Skeletal muscle cell (primary cell): ENCODE measurements around the gene MIA3.
"Not testable (repeated sequence)": the region's sequence is repeated elsewhere in the genome, so short reads cannot be mapped to it uniquely, and the experiment has no call there.

ENCODE experiments used
- DNase-seq: peaks from one replicate; pipeline ENCODE4 v3.0.0-alpha.2; 2010; ENCODE audit warnings: low read depth
- H3K4me3 ChIP-seq: 2 replicates; pipeline ENCODE4 v1.5.1; 2011; ENCODE audit warnings: low read depth, mild to moderate bottlenecking, control low read depth, low read length, moderate library complexity

Gene MIA3

GRCh38 chr1:222653178-222653827 is 35.4 kb downstream of the MIA3 start:
- no peak for DNase-seq
- H3K4me3 ChIP-seq = no peak overlapping the region

DNA sequence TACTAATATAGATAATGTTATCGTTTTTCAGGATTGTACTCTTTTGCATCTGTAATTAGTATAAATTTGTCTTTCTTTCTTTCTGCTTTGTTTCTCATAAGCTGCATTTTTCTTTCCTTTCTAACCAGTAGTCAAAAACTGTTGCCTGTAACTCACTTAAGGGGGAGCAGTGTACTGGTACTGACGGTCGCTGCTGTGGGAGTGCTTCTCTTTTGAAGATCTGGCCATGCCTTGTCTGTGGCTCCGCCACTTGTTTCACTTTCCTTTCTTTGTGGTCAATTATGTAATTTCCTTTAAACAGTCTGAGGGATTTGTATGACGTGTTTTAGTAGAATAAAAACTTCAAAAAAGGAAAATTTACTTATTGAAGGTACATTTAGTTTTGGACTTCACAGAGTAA is 37.0 kb downstream of the MIA3 start:
- no peak for DNase-seq

GRCh38 chr1:222656391-222657155 is 38.7 kb downstream of the MIA3 start:
- no peak for DNase-seq
- H3K4me3 ChIP-seq = no peak overlapping the region

More for the DNA sequence above, 37.0 kb downstream of the MIA3 start:
- no peak overlapping the region for H3K4me3 ChIP-seq

GRCh38 chr1:222657899-222658298 is 40.0 kb downstream of the MIA3 start:
- no peak overlapping the region for H3K4me3 ChIP-seq
- no peak for DNase-seq

- H3K4me3 ChIP-seq = no peak overlapping the region
- no peak for DNase-seq
These were observed 45.6 kb downstream of the MIA3 start for GRCh38 chr1:222663431-222663934.

GRCh38 chr1:222665964-222666363 is 48.1 kb downstream of the MIA3 start:
- H3K4me3 ChIP-seq = no peak overlapping the region

DNA sequence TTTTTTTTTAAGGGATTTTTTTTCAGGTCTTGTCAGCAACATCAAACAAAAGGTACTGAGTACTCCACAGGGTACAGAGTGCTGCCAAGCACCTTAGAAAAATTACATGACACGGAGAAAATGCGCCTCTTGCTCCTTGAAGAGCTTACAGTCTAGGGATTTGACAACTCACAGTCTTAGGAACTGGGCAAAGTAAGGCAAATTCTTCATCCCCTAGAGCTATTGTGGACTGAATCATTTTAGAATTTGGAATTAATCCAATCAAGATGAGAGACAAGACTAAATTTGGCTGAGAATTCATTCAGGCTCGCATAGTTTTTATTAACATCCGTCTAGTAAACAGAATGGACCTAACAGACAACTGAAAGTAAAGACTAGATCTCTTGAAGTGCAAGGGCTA is 50.3 kb downstream of the MIA3 start:
- H3K4me3 ChIP-seq, DNase-seq: not testable (repeated sequence)

More at GRCh38 chr1:222665964-222666363, 48.1 kb downstream of the MIA3 start:
- no peak for DNase-seq

DNA sequence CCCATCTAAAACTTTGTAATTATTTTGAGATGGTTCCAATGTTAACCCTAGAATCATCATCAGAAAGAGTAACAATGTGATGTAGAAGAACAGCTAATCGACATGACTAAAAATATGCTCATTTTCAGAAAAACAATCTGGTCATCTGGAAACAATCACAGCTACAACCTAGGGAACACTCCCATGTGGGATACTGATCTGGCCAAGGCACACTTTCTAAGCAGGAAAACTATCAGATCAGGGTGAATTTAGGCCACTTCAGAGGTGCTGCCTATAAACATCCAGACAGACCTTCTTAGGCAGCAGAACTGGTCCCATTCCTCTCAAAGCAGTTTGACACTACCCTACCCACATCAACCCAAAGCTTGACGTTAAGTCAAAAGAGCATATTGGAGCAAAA is 51.2 kb downstream of the MIA3 start:
- not testable (repeated sequence) for DNase-seq, H3K4me3 ChIP-seq

- no peak overlapping the region for H3K4me3 ChIP-seq
- no peak for DNase-seq
These were observed 52.2 kb downstream of the MIA3 start for GRCh38 chr1:222670110-222670509.

DNA sequence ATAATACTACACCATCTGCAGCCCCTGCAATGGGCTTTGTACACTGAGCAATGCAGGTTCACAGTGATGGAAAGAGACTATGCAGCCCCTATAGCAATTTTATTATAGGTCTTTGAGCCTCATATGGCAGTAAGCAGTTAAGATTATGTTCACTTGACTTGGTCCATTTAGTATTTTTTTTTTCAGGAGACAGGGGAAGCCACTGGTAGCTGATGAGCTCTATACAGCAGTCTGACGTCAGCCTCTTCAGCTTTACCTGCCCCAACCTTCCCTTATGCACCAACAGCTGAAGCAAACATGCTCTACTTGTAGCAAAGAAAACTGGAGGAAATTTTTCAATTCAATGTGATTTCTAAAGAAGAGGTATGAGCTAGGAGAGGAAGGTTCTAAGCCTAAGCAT is 62.2 kb downstream of the MIA3 start:
- DNase-seq = no peak
- no peak overlapping the region for H3K4me3 ChIP-seq

- H3K4me3 ChIP-seq = no peak overlapping the region
- DNase-seq = no peak
These were observed 73.1 kb downstream of the MIA3 start for GRCh38 chr1:222691016-222691415.

DNA sequence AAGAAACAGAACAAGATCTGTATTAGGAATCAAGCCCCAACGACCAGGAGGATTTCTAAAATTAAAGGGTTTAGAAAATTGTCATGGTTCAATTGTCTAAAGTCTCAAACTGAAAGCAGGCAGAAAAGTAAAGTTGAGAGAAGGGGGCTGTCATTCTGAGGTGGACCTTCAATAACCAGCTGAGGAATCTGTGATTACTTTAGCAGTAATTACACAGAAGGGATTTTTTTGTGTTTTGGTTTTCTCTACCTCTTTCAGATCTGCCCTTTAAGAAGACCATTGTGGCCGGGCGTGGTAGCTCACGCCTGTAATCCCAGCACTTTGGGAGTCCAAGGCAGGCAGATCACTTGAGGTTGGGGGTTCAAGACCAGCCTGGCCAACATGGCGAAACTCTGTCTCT is 77.0 kb downstream of the MIA3 start:
- DNase-seq = no peak
- no peak overlapping the region for H3K4me3 ChIP-seq

GRCh38 chr1:222696741-222697140 is 78.8 kb downstream of the MIA3 start:
- no peak overlapping the region for H3K4me3 ChIP-seq
- DNase-seq = no peak

DNA sequence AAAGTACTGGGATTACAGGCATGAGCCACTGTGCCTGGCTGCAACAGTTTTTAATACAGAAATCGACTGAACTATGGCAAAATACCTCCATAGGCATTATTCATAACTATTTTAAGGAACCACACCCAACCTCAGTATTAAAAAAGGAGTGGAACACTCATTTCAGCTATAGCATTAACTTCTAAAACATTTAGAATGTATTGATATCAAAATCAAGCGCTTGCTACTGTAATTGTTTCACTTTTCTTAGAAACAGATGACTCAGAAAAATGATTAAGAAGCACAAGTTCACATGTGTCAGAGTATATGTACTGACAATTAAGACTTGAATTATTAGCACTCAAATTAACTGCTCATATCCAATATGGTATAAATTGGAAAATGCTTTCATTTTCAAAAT is 79.3 kb downstream of the MIA3 start:
- no peak for DNase-seq
- no peak overlapping the region for H3K4me3 ChIP-seq

- H3K4me3 ChIP-seq = no peak overlapping the region
- DNase-seq = no peak
These were observed 79.9 kb downstream of the MIA3 start for GRCh38 chr1:222697826-222698225.

DNA sequence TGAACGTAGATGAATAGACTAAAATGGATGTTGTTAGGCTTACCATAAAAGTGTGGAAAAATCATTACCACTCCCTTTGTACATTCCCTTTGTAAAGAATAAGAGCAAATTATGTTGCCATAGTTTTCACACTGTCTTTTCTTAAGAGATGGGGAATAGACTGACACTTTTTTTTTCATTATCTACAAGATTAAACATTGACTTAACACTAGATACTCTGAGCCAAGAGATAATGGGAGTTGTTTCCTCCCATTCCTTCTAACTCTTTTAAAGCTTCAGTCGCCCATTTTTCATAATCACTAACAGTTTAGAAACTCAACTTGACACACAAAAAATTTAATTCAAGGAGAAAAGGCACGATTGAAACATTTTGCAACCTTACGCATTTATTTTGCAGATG is 84.3 kb downstream of the MIA3 start:
- no peak for DNase-seq
- no peak overlapping the region for H3K4me3 ChIP-seq

DNA sequence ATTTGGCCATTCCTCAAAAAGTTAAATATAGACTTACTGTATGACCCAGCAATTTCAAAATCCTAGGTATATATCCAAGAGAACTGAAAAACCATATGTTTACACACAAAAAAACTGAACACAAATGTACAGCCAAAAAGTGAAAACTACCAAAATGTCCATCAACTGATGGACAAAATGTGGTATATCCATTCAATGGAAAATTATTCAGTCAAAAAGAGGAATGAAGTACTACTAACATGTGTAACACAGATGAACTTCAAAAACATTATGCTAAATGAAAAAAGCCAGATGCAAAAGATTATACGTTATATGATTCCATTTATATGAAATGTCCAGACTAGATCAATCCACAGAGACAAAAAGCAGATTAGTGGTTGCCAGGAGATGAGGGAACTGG is 86.4 kb downstream of the MIA3 start:
- DNase-seq = no peak
- no peak overlapping the region for H3K4me3 ChIP-seq

DNA sequence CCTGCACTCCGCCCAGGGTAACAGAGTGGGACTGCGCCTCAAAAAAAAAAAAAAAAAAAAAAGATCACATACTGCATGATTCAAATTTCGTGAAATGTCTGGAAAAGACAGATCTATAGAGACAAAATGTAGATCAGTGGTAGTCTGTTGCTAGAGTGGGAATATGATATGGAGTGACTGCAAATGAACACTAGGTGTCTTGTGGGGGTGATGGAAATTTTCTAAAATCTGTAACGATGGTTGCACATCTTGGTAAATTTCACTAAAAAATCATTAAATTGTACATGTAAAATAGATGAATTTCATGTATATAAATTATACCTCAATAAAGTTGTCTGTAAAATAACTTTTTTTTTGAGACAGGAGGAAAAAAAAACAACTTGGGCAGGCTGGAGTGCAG is 88.9 kb downstream of the MIA3 start:
- no peak for DNase-seq
- H3K4me3 ChIP-seq = no peak overlapping the region

DNA sequence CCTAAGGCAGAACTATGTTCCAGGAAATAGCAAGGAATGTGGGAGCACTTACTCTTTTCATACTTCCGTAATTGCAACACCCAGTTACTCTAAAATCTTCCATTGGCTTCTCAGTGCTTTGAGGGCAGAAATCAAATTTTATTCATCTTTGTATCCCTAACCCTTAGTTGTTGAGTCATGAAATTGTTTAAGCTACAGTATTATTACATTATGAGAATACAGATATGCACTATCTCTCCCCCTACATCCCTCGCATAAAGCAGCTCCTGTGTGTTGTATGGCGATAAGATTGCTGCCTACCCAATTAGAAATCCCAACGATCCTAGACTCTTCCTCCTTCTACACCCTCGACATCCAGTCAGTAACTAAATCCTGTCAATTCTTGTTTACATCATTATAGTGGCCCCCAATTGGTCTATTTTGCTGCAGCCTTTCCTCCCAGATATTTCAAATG is 91.8 kb downstream of the MIA3 start:
- DNase-seq = no peak
- no peak overlapping the region for H3K4me3 ChIP-seq

DNA sequence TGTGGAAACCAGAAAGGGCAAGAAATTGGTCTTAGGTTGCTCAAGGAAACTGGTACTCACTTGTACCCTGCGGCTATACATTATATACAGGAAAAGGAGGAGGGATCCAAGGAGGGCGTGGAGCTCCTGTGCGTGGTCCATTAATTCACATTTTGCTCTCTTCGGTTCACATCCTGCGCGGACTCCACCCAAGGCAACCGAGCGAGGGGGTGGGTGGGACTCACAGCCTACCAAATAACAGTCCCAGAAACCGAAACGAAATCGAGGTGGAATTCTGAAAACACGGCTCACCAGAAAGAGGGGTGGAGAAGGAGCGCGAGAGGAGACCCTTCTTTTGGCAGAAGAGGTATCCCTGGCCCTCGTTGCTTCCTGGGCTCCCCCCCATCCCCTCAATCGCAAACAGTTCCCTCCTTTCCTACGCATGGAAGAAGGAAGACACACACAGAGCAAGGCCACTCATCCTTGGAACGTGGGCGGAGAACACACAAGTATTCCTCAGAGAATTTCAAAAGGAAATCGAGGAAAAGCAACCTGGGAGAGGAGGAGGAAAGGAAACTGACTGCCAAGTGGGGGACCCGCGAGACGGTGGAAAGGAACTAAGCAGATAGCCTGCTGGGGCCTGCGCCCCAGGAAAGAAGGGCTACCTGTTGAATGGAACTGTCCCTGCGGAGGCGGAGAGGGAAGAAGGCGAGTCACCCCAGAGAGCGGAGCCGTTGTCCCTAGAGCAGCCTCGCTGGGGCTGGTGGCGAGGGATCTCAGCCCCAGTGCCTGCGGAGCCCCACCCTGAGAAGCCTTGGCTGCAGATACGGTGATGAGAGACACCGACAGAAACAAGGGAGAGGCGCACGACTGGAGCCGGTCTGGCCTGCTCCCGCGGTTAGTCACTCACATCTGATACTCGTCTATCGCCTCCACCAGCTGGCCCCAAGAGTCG is 93.7 kb downstream of the MIA3 start:
- peak; percentile 30 for DNase-seq
- H3K4me3 ChIP-seq = peak overlapping the region; percentile 99
